OCI-LY3 (cell line): ENCODE results near the gene FANCC.

Source experiments
- H2AFZ ChIP-seq: fragments of 200-600, 300-600 bp; shearing (Covaris generic); 2 replicates; pipeline ENCODE4 v1.6.0; 2014; ENCODE audit warnings: antibody characterized with exemption, low read depth, low read length
- H3K27ac ChIP-seq: fragments of 200-600, 300-600 bp; sonication (generic); 2 replicates; pipeline ENCODE4 v1.5.1; 2014; ENCODE audit warnings: mild to moderate bottlenecking, low read length, moderate library complexity, mixed read lengths
- H3K27me3 ChIP-seq: fragments of 200-600, 300-600 bp; sonication (generic); 2 replicates; pipeline ENCODE4 v1.6.1; 2014; ENCODE audit warnings: low read depth, low read length, mixed read lengths
- H3K36me3 ChIP-seq: fragments of 200-600, 300-600 bp; sonication (generic); replicated peaks from 2 replicates; pipeline ENCODE3; 2014; ENCODE audit warnings: low read depth, low read length, mixed read lengths
- H3K4me1 ChIP-seq: fragments of 300-600, 200-600 bp; sonication (generic); 2 replicates; pipeline ENCODE4 v1.6.1; 2014; ENCODE audit warnings: low read length, mixed read lengths
- H3K4me2 ChIP-seq: fragments of 200-600, 300-600 bp; sonication (generic); 2 replicates; pipeline ENCODE4 v1.6.1; 2014; ENCODE audit warnings: low read length, mixed read lengths
- H3K4me3 ChIP-seq: fragments of 300-600, 200-600 bp; sonication (generic); 2 replicates; pipeline ENCODE4 v1.5.1; 2014; ENCODE audit warnings: antibody characterized with exemption, mild to moderate bottlenecking, low read length, moderate library complexity
- H3K79me2 ChIP-seq: fragments of 300-600, 200-600 bp; shearing (Covaris generic); 2 replicates; pipeline ENCODE4 v1.6.1; 2014; ENCODE audit warnings: mild to moderate bottlenecking, low read length, mixed read lengths
- H3K9ac ChIP-seq: fragments of 300-600, 200-600 bp; shearing (Covaris generic); 2 replicates; pipeline ENCODE4 v1.6.0; 2014; ENCODE audit warnings: mild to moderate bottlenecking, low read length, moderate library complexity
- H3K9me3 ChIP-seq: fragments of 200-600, 300-600 bp; shearing (Covaris generic); 2 replicates; pipeline ENCODE4 v1.6.1; 2014; ENCODE audit warnings: low read length, mixed read lengths; ENCODE audit not compliant: insufficient read depth
- H4K20me1 ChIP-seq: fragments of 200-600, 300-600 bp; sonication (generic); 2 replicates; pipeline ENCODE4 v1.6.1; 2016; ENCODE audit warnings: low read length, mixed read lengths; ENCODE audit not compliant: insufficient read depth
- CTCF ChIP-seq: fragments of 200-600, 300-600 bp; sonication (generic); IDR thresholded peaks from 2 replicates; pipeline ENCODE4 v1.5.1; 2014; ENCODE audit warnings: antibody characterized with exemption, low read length, low read depth
- EZH2phosphoT487 ChIP-seq: fragments of 200-600 bp; shearing (Covaris generic); IDR thresholded peaks from 2 replicates; pipeline ENCODE4 v1.6.1; 2018; ENCODE audit warnings: antibody characterized with exemption, mixed run types, low read depth

The FANCC gene

DNA sequence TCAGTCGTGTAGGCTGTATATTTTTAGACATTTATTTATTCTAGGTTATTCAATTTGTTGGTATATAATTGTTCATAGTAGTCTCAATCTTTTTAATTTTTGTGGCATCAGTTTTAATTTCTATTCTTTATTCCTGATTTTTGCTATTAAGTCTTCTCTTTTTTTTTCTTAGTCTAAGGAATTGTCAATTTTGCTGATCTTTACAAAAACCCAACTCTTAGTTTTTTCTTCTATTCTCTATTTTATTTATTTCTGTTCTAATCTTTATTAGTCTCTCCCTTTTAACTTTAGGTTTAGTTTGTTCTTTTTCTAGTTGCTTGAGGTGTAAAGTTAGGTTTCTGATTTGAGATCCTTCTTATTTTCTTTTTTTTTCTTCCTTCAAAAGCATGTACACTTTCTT lies 152.5 kb downstream of the FANCC start:
- Histone ChIP-seq H3K9ac (no peak overlapping the region), H4K20me1 (no peaks in the 10 kb centered on the region), H3K4me3 (no peak overlapping the region), H3K4me2 (no peak overlapping the region), H3K4me1 (no peaks in the 10 kb centered on the region), H3K27ac (no peak overlapping the region), H3K9me3 (no peaks in the 10 kb centered on the region), H3K27me3 (no peaks in the 10 kb centered on the region), H2AFZ (no peak overlapping the region), H3K79me2 (no peaks in the 10 kb centered on the region), H3K36me3 (peaks cover 4% of the 10 kb centered on the region)
- no peak for TF ChIP-seq CTCF
- TF ChIP-seq EZH2phosphoT487, result no peak

GRCh38 chr9:95157481-95158151 lies 159.9 kb downstream of the FANCC start:
- Histone ChIP-seq H3K27ac (no peak overlapping the region), H3K9ac (no peak overlapping the region), H3K27me3 (no peaks in the 10 kb centered on the region), H3K9me3 (no peaks in the 10 kb centered on the region), H3K79me2 (no peaks in the 10 kb centered on the region), H3K4me1 (peaks cover 14% of the 10 kb centered on the region), H3K4me2 (peak overlapping the region; percentile 18; the same call in 1 of the 2 replicates), H3K36me3 (no peaks in the 10 kb centered on the region), H2AFZ (no peak overlapping the region), H4K20me1 (no peaks in the 10 kb centered on the region), H3K4me3 (no peak overlapping the region)
- no peak for TF ChIP-seq CTCF
- TF ChIP-seq EZH2phosphoT487, result no peak

DNA sequence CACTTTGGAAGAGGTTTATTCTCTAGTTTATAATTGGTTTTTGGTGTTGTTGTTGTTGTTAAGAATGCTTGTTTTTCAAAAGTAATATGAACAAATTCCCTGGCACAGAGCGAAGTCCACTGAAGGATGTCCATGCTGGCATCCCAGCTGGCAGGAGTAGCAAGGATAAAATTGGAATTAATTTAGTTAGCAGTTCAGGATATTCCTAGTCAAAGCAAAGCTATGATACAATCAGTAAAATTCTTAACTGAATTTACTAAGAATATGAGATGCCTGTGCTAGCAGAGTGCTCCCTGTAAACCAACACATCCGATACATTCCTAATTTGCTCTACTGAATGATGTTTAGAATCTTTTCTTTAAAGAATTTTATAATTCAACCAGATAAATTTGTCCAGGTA lies 161.4 kb downstream of the FANCC start:
- Histone ChIP-seq H3K36me3 (no peaks in the 10 kb centered on the region), H2AFZ (no peak overlapping the region), H3K27ac (no peak overlapping the region), H3K27me3 (no peaks in the 10 kb centered on the region), H4K20me1 (no peaks in the 10 kb centered on the region), H3K9me3 (no peaks in the 10 kb centered on the region), H3K9ac (no peak overlapping the region), H3K79me2 (no peaks in the 10 kb centered on the region), H3K4me2 (no peak overlapping the region), H3K4me1 (peaks cover 14% of the 10 kb centered on the region), H3K4me3 (no peak overlapping the region)
- TF ChIP-seq EZH2phosphoT487, result no peak
- TF ChIP-seq CTCF, result no peak

- H3K9me3 ChIP-seq, result no peaks in the 10 kb centered on the region
- H4K20me1 ChIP-seq, result no peaks in the 10 kb centered on the region
- H3K4me1 ChIP-seq, result peaks cover 14% of the 10 kb centered on the region
- no peaks in the 10 kb centered on the region for H3K36me3 ChIP-seq
- no peaks in the 10 kb centered on the region for H3K27me3 ChIP-seq
- H3K4me3 ChIP-seq, result no peak overlapping the region
- H3K27ac ChIP-seq, result no peak overlapping the region
- TF ChIP-seq CTCF (no peak), EZH2phosphoT487 (no peak)
- H3K79me2 ChIP-seq, result no peaks in the 10 kb centered on the region
- H3K9ac ChIP-seq, result no peak overlapping the region
- H2AFZ ChIP-seq, result no peak overlapping the region
- no peak overlapping the region for H3K4me2 ChIP-seq
Observed at GRCh38 chr9:95155220-95155619, 162.3 kb downstream of the FANCC start.
